ENCODE measurements around the gene GALNT14. TPM values are rescaled to one million over a fixed set of nuclear protein-coding genes. Genes with fewer than 3 reads are reported as not detected.

Gene GALNT14
- total RNA-seq, 1 experiment from 2014 or later = 2.7 TPM

GRCh38 chr2:30978044-30978443 lies 160.2 kb downstream of the GALNT14 start:
- Histone ChIP-seq H3K27me3 (ENCODE audit: insufficient read depth, low read length) (no peaks in the 10 kb centered on the region), H3K23me2 (ENCODE audit: insufficient read length, low read depth, low read length, poor library complexity, severe bottlenecking) (no peaks in the 10 kb centered on the region), H2BK12ac (ENCODE audit: insufficient read length, low read depth, low read length) (no peak overlapping the region), H2BK20ac (ENCODE audit: low read depth, low read length, poor library complexity, severe bottlenecking) (no peak overlapping the region), H3K27ac (ENCODE audit: insufficient read length, low read depth, low read length) (no peak overlapping the region), H3K9me3 (ENCODE audit: control insufficient read depth, low read depth, low read length) (no peaks in the 10 kb centered on the region), H3K4ac (ENCODE audit: low read depth, low read length) (no peak overlapping the region), H4K8ac (replicated peaks; ENCODE audit: insufficient read length, low read depth, low read length) (no peak overlapping the region), H4K91ac (ENCODE audit: insufficient read length, low read depth, low read length) (no peak overlapping the region), H3T11ph (ENCODE audit: low read length) (no peak overlapping the region), H3K23ac (ENCODE audit: insufficient read length, low read depth, low read length) (no peak overlapping the region), H2AFZ (ENCODE audit: low read length) (no peak overlapping the region), H3K4me1 (ENCODE audit: insufficient read depth, low read length) (no peaks in the 10 kb centered on the region), H2BK120ac (ENCODE audit: low read depth, low read length, poor library complexity, severe bottlenecking) (no peak overlapping the region), H3K79me2 (ENCODE audit: insufficient read depth, low read length) (no peaks in the 10 kb centered on the region), H2BK5ac (ENCODE audit: insufficient read length, low read length) (no peak overlapping the region), H4K5ac (ENCODE audit: insufficient read length, low read depth, low read length) (no peak overlapping the region), H4K20me1 (ENCODE audit: control insufficient read depth, insufficient read depth, insufficient read length) (no peaks in the 10 kb centered on the region), H2AK5ac (ENCODE audit: insufficient read length, low read length) (no peak overlapping the region), H3K18ac (ENCODE audit: insufficient read length, low read depth, low read length) (no peak overlapping the region), H3K9ac (ENCODE audit: extremely low read depth, insufficient read length, low read length) (no peak overlapping the region), H3K14ac (ENCODE audit: insufficient read depth, low read length) (no peak overlapping the region), H3K79me1 (ENCODE audit: insufficient read depth, low read depth, low read length, poor library complexity, severe bottlenecking) (no peaks in the 10 kb centered on the region), H3K4me2 (ENCODE audit: insufficient read depth, insufficient read length, low read length) (no peak overlapping the region), H2BK15ac (ENCODE audit: low read depth, low read length) (no peak overlapping the region), H3K56ac (ENCODE audit: insufficient read length, low read depth, low read length) (no peak overlapping the region)
- Mint-ChIP-seq H3K4me3 (no peak overlapping the region), H3K27ac (no peak overlapping the region; a peak in 1 of 7 replicates), H3K27me3 (ENCODE audit: low read depth) (peaks cover 4% of the 10 kb centered on the region; the same call in 1 of the 2 replicates), H3K36me3 (ENCODE audit: insufficient read depth in 1 of 3, low read depth in 3 of 3) (no peaks in the 10 kb centered on the region; a peak in 1 of 7 replicates), H3K9me3 (no peaks in the 10 kb centered on the region), H3K4me1 (peaks cover 12 to 23% of the 10 kb centered on the region in 2 experiments)
- WGBS (ENCODE audit: extremely low coverage, insufficient read length, low lambda C conversion rate) = no CpG with 5 or more reads among the region's 5 CpGs
- no peak for DNase-seq
- TF ChIP-seq, protein P1, sequence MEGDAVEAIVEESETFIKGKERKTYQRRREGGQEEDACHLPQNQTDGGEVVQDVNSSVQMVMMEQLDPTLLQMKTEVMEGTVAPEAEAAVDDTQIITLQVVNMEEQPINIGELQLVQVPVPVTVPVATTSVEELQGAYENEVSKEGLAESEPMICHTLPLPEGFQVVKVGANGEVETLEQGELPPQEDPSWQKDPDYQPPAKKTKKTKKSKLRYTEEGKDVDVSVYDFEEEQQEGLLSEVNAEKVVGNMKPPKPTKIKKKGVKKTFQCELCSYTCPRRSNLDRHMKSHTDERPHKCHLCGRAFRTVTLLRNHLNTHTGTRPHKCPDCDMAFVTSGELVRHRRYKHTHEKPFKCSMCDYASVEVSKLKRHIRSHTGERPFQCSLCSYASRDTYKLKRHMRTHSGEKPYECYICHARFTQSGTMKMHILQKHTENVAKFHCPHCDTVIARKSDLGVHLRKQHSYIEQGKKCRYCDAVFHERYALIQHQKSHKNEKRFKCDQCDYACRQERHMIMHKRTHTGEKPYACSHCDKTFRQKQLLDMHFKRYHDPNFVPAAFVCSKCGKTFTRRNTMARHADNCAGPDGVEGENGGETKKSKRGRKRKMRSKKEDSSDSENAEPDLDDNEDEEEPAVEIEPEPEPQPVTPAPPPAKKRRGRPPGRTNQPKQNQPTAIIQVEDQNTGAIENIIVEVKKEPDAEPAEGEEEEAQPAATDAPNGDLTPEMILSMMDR (conservative IDR thresholded peaks at IDR 0.05) = no peak

Measured in H9 (cell line).